ENCODE results near the gene ZFYVE1.
"Not testable (repeated sequence)": the region's sequence is repeated elsewhere in the genome, so short reads cannot be mapped to it uniquely, and the experiment has no call there.

DNA sequence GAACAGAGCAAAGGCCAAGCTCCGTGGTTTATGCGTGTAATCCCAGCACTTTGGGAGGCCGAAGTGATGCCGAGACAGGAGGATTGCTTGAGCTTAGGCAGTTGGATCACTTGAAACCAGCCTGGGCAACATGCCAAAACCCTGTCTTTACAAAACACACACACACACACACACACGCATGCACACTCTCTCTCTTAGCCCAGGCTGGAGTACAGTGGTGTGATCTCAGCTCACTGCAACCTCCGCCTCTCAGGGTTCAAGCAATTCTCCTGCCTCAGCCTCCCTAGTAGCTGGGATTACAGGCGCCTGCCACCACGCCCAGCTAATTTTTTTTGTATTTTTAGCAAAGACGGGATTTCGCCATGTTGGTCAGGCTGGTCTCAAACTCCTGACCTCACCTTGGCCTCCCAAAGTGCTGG is 64.6 kb downstream of the ZFYVE1 start:
- TF ChIP-seq CTCF (IDR thresholded peaks at IDR 0.05); POLR2AphosphoS5 (IDR thresholded peaks at IDR 0.05); POLR2A (IDR thresholded peaks at IDR 0.05); EP300 (IDR thresholded peaks at IDR 0.05; ENCODE audit: low read depth): not testable (repeated sequence)
